ENCODE results near the gene NPAS2. TPM values are rescaled to one million over a fixed set of nuclear protein-coding genes. Genes with fewer than 3 reads are reported as not detected.

Gene NPAS2
- total and polyA plus RNA-seq, 2 donors = 3.0 to 5.4 TPM

DNA sequence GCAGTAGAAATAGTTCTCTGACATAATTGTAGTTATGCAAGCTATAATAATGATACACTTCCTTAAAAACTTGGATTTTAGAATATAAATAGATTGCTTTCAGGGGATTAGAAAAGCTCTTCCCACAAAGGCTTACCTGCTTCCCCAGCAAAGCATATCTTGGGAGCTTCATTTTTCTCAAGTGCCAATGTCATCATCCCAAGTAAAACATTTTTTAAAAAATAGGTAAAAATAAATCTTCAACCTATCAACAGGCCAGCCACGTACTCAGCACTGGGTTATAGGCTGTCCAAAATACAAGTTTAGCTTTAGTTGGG lies 39.0 kb upstream of the NPAS2 start:
- H3K27ac ChIP-seq (ENCODE audit: low read depth in 1 of 2, low read length in 1 of 2) = no peak overlapping the region
- 97% methylated on average over 1 of the region's 1 CpG for WGBS
- no peaks in the 10 kb centered on the region for H3K4me1 ChIP-seq (ENCODE audit: control insufficient read depth in 2 of 2, insufficient read depth in 2 of 2, low read length in 2 of 2)

GRCh38 chr2:100781523-100782379 lies 38.2 kb upstream of the NPAS2 start:
- no peaks in the 10 kb centered on the region for H3K36me3 ChIP-seq (ENCODE audit: control insufficient read depth in 2 of 2, insufficient read depth in 2 of 2, low read length in 1 of 2)
- H3K27ac ChIP-seq (ENCODE audit: low read depth in 1 of 2, low read length in 1 of 2) = no peak overlapping the region
- WGBS = 81% methylated on average over 12 of the region's 12 CpGs
- no peak for DNase-seq (ENCODE audit: low read depth in 6 of 9, low spot score in 9 of 9)
- H3K4me3 ChIP-seq (ENCODE audit: low read length in 2 of 2) = no peak overlapping the region
- H3K9me3 ChIP-seq (ENCODE audit: control insufficient read depth in 2 of 2, insufficient read depth in 1 of 2, low read length in 1 of 2) = no peaks in the 10 kb centered on the region
- no peaks in the 10 kb centered on the region for H3K4me1 ChIP-seq (ENCODE audit: control insufficient read depth in 2 of 2, insufficient read depth in 2 of 2, low read length in 2 of 2)
- H3K27me3 ChIP-seq (ENCODE audit: control insufficient read depth in 2 of 2, insufficient read depth in 1 of 2, low read length in 1 of 2) = peaks cover 0 to 2% of the 10 kb centered on the region in 2 donors

More for the DNA sequence above, 39.0 kb upstream of the NPAS2 start:
- no peak overlapping the region for H3K4me3 ChIP-seq (ENCODE audit: low read length in 2 of 2)
- no peaks in the 10 kb centered on the region for H3K36me3 ChIP-seq (ENCODE audit: control insufficient read depth in 2 of 2, insufficient read depth in 2 of 2, low read length in 1 of 2)
- DNase-seq (ENCODE audit: low read depth in 6 of 9, low spot score in 9 of 9) = no peak
- no peaks in the 10 kb centered on the region for H3K9me3 ChIP-seq (ENCODE audit: control insufficient read depth in 2 of 2, insufficient read depth in 1 of 2, low read length in 1 of 2)
- peaks cover 0 to 2% of the 10 kb centered on the region in 2 donors for H3K27me3 ChIP-seq (ENCODE audit: control insufficient read depth in 2 of 2, insufficient read depth in 1 of 2, low read length in 1 of 2)

DNA sequence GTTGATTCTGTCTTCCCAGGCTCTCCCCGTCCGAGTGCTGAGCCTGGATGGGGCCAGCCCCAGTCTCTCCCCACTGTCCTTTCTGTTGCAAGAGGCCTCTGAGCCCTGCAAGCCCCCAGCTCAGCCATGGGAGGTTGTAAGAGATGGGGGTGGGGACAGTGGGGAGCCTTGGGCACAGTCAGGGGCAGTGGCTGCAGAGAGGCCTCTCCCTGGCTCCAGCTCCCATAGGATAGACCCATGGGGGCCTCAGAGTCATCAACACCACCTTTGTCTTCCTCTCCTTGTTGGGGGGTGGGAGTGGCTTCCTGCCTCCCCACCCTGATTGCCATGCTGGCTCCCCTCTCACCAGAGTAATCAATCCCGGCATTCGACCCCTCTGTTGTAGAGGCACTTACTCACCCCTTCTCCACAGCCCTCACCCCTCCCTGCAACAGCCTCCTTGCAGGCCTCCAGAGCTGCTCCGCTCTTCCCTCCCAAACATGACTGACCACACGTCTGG lies 37.5 kb upstream of the NPAS2 start:
- H3K9me3 ChIP-seq (ENCODE audit: control insufficient read depth in 2 of 2, insufficient read depth in 1 of 2, low read length in 1 of 2) = no peaks in the 10 kb centered on the region
- no peaks in the 10 kb centered on the region for H3K36me3 ChIP-seq (ENCODE audit: control insufficient read depth in 2 of 2, insufficient read depth in 2 of 2, low read length in 1 of 2)
- H3K4me3 ChIP-seq (ENCODE audit: low read length in 2 of 2) = no peak overlapping the region
- DNase-seq (ENCODE audit: low read depth in 6 of 9, low spot score in 9 of 9) = no peak
- WGBS = 95% methylated on average over 6 of the region's 6 CpGs
- H3K27me3 ChIP-seq (ENCODE audit: control insufficient read depth in 2 of 2, insufficient read depth in 1 of 2, low read length in 1 of 2) = peaks cover 0 to 2% of the 10 kb centered on the region in 2 donors
- H3K27ac ChIP-seq (ENCODE audit: low read depth in 1 of 2, low read length in 1 of 2) = no peak overlapping the region
- H3K4me1 ChIP-seq (ENCODE audit: control insufficient read depth in 2 of 2, insufficient read depth in 2 of 2, low read length in 2 of 2) = no peaks in the 10 kb centered on the region

DNA sequence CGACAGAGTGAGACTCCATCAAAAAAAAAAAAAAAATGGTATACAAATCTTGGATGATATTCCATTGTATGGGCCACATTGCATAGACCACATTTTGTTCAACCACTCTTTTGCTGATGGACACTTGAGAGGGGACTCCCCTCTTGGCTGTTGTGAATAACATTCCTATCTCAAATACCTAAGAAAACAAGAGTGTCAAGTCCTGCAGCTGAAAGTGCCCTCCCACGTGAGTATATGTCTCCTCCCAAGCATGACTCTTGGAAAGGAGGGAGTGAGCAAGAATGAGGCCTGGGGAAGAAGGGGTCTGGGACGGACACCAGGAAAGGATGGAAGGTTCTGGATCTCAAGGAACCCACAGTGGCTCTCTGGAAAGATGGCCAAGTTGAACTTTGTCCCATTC lies 36.0 kb upstream of the NPAS2 start:
- no peak for DNase-seq (ENCODE audit: low read depth in 6 of 9, low spot score in 9 of 9)
- Histone ChIP-seq H3K4me1 (ENCODE audit: control insufficient read depth in 2 of 2, insufficient read depth in 2 of 2, low read length in 2 of 2) (no peaks in the 10 kb centered on the region), H3K9me3 (ENCODE audit: control insufficient read depth in 2 of 2, insufficient read depth in 1 of 2, low read length in 1 of 2) (no peaks in the 10 kb centered on the region), H3K36me3 (ENCODE audit: control insufficient read depth in 2 of 2, insufficient read depth in 2 of 2, low read length in 1 of 2) (no peaks in the 10 kb centered on the region), H3K4me3 (ENCODE audit: low read length in 2 of 2) (no peak overlapping the region), H3K27me3 (ENCODE audit: control insufficient read depth in 2 of 2, insufficient read depth in 1 of 2, low read length in 1 of 2) (peaks cover 0 to 2% of the 10 kb centered on the region in 2 donors), H3K27ac (ENCODE audit: low read depth in 1 of 2, low read length in 1 of 2) (no peak overlapping the region)
- 86% methylated on average over 3 of the region's 3 CpGs for WGBS

DNA sequence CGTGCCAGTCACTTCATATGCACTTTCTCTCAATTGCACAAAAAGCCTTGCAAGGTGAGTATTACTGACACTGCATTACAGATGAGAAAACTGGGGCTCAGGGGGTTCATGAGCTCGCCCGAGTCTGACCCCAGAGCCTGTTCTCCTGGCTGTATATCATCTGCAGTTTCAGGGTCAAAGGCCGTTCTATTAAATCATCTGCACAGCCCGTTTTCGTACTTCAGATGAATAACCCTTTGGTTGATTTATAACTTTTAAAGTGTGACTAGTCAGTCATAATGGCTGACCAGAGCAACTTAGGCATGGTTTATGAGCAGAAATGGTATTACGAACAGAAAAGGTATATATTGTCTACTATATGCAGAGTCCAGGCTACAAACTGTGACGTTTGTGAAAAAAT lies 35.3 kb upstream of the NPAS2 start:
- H3K27ac ChIP-seq (ENCODE audit: low read depth in 1 of 2, low read length in 1 of 2) = no peak overlapping the region
- peaks cover 0 to 2% of the 10 kb centered on the region in 2 donors for H3K27me3 ChIP-seq (ENCODE audit: control insufficient read depth in 2 of 2, insufficient read depth in 1 of 2, low read length in 1 of 2)
- 95% methylated on average over 8 of the region's 8 CpGs for WGBS
- H3K4me3 ChIP-seq (ENCODE audit: low read length in 2 of 2) = no peak overlapping the region
- no peaks in the 10 kb centered on the region for H3K4me1 ChIP-seq (ENCODE audit: control insufficient read depth in 2 of 2, insufficient read depth in 2 of 2, low read length in 2 of 2)
- DNase-seq (ENCODE audit: low read depth in 6 of 9, low spot score in 9 of 9) = no peak
- H3K9me3 ChIP-seq (ENCODE audit: control insufficient read depth in 2 of 2, insufficient read depth in 1 of 2, low read length in 1 of 2) = no peaks in the 10 kb centered on the region
- H3K36me3 ChIP-seq (ENCODE audit: control insufficient read depth in 2 of 2, insufficient read depth in 2 of 2, low read length in 1 of 2) = no peaks in the 10 kb centered on the region

GRCh38 chr2:100785626-100786296 lies 34.2 kb upstream of the NPAS2 start:
- Histone ChIP-seq H3K9me3 (ENCODE audit: control insufficient read depth in 2 of 2, insufficient read depth in 1 of 2, low read length in 1 of 2) (no peaks in the 10 kb centered on the region), H3K4me3 (ENCODE audit: low read length in 2 of 2) (no peak overlapping the region), H3K4me1 (ENCODE audit: control insufficient read depth in 2 of 2, insufficient read depth in 2 of 2, low read length in 2 of 2) (no peaks in the 10 kb centered on the region), H3K27ac (ENCODE audit: low read depth in 1 of 2, low read length in 1 of 2) (no peak overlapping the region), H3K36me3 (ENCODE audit: control insufficient read depth in 2 of 2, insufficient read depth in 2 of 2, low read length in 1 of 2) (no peaks in the 10 kb centered on the region), H3K27me3 (ENCODE audit: control insufficient read depth in 2 of 2, insufficient read depth in 1 of 2, low read length in 1 of 2) (no peaks in the 10 kb centered on the region)
- no peak for DNase-seq (ENCODE audit: low read depth in 6 of 9, low spot score in 9 of 9)
- WGBS = 93% methylated on average over 10 of the region's 10 CpGs

GRCh38 chr2:100786297-100786658 lies 33.7 kb upstream of the NPAS2 start:
- Histone ChIP-seq H3K9me3 (ENCODE audit: control insufficient read depth in 2 of 2, insufficient read depth in 1 of 2, low read length in 1 of 2) (no peaks in the 10 kb centered on the region), H3K4me1 (ENCODE audit: control insufficient read depth in 2 of 2, insufficient read depth in 2 of 2, low read length in 2 of 2) (no peaks in the 10 kb centered on the region), H3K4me3 (ENCODE audit: low read length in 2 of 2) (no peak overlapping the region), H3K27me3 (ENCODE audit: control insufficient read depth in 2 of 2, insufficient read depth in 1 of 2, low read length in 1 of 2) (no peaks in the 10 kb centered on the region), H3K36me3 (ENCODE audit: control insufficient read depth in 2 of 2, insufficient read depth in 2 of 2, low read length in 1 of 2) (no peaks in the 10 kb centered on the region), H3K27ac (ENCODE audit: low read depth in 1 of 2, low read length in 1 of 2) (no peak overlapping the region)
- 91% methylated on average over 7 of the region's 7 CpGs for WGBS
- no peak for DNase-seq (ENCODE audit: low read depth in 6 of 9, low spot score in 9 of 9)

DNA sequence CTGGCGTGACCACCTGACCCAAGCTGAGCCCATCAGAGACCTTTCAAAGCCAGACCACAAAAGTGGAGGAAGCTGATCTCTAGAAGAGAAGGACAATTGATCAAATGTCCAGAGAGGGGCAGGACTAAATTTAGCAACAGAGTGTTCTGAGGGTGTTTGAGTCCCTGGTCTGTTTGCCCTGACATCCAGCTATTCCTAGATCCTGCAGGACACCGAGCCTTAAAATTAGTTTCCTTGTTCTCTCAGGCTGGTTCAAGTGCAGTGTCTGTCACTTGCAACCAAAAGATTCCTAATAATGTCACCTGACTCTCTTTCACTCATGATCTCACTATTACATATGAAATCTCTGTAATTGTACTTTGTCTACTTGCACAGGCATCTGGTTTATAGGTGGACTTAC lies 33.0 kb upstream of the NPAS2 start:
- 98% methylated on average over 2 of the region's 2 CpGs for WGBS
- Histone ChIP-seq H3K27me3 (ENCODE audit: control insufficient read depth in 2 of 2, insufficient read depth in 1 of 2, low read length in 1 of 2) (no peaks in the 10 kb centered on the region), H3K27ac (ENCODE audit: low read depth in 1 of 2, low read length in 1 of 2) (no peak overlapping the region)

GRCh38 chr2:100789361-100789760 lies 30.6 kb upstream of the NPAS2 start:
- 80% methylated on average over 3 of the region's 3 CpGs for WGBS
- no peak overlapping the region for H3K4me3 ChIP-seq (ENCODE audit: low read length in 2 of 2)
- no peak for DNase-seq (ENCODE audit: low read depth in 6 of 9, low spot score in 9 of 9)

More for the DNA sequence above, 33.0 kb upstream of the NPAS2 start:
- Histone ChIP-seq H3K4me1 (ENCODE audit: control insufficient read depth in 2 of 2, insufficient read depth in 2 of 2, low read length in 2 of 2) (no peaks in the 10 kb centered on the region), H3K9me3 (ENCODE audit: control insufficient read depth in 2 of 2, insufficient read depth in 1 of 2, low read length in 1 of 2) (no peaks in the 10 kb centered on the region), H3K4me3 (ENCODE audit: low read length in 2 of 2) (no peak overlapping the region), H3K36me3 (ENCODE audit: control insufficient read depth in 2 of 2, insufficient read depth in 2 of 2, low read length in 1 of 2) (no peaks in the 10 kb centered on the region)
- DNase-seq (ENCODE audit: low read depth in 6 of 9, low spot score in 9 of 9) = no peak

More at GRCh38 chr2:100789361-100789760, 30.6 kb upstream of the NPAS2 start:
- Histone ChIP-seq H3K27ac (ENCODE audit: low read depth in 1 of 2, low read length in 1 of 2) (no peak overlapping the region), H3K36me3 (ENCODE audit: control insufficient read depth in 2 of 2, insufficient read depth in 2 of 2, low read length in 1 of 2) (no peaks in the 10 kb centered on the region), H3K27me3 (ENCODE audit: control insufficient read depth in 2 of 2, insufficient read depth in 1 of 2, low read length in 1 of 2) (peaks cover 0 to 4% of the 10 kb centered on the region in 2 donors), H3K4me1 (ENCODE audit: control insufficient read depth in 2 of 2, insufficient read depth in 2 of 2, low read length in 2 of 2) (no peaks in the 10 kb centered on the region), H3K9me3 (ENCODE audit: control insufficient read depth in 2 of 2, insufficient read depth in 1 of 2, low read length in 1 of 2) (no peaks in the 10 kb centered on the region)
